ENCODE data around the gene MIGA2.

The MIGA2 gene

DNA sequence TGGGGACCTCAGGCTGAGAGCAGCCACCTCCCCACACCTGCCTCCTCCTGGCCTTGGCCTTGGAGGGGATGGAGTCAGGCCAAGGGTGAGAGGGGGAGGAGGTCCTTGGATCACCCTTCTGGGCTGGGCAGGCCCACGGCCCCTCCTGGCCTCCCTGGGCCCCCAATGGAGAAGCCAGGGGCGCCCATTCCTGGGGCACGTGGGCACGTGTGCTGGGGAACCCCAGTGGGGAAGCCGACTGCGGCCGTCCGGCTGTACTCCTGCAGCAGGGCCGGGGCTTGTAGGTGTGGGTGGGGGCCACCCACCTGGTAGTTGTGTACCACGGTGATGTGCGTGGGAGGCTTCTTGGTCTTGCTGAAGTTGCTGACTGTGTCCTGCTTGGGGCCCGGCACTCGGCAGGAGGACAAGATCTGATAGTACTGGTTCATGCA lies 65.7 kb downstream of the MIGA2 start:
- TF ChIP-seq TAF1 (IDR thresholded peaks at IDR 0.05; ENCODE audit: borderline replicate concordance, insufficient read depth, low read length): no peak
- TF ChIP-seq, protein P1, sequence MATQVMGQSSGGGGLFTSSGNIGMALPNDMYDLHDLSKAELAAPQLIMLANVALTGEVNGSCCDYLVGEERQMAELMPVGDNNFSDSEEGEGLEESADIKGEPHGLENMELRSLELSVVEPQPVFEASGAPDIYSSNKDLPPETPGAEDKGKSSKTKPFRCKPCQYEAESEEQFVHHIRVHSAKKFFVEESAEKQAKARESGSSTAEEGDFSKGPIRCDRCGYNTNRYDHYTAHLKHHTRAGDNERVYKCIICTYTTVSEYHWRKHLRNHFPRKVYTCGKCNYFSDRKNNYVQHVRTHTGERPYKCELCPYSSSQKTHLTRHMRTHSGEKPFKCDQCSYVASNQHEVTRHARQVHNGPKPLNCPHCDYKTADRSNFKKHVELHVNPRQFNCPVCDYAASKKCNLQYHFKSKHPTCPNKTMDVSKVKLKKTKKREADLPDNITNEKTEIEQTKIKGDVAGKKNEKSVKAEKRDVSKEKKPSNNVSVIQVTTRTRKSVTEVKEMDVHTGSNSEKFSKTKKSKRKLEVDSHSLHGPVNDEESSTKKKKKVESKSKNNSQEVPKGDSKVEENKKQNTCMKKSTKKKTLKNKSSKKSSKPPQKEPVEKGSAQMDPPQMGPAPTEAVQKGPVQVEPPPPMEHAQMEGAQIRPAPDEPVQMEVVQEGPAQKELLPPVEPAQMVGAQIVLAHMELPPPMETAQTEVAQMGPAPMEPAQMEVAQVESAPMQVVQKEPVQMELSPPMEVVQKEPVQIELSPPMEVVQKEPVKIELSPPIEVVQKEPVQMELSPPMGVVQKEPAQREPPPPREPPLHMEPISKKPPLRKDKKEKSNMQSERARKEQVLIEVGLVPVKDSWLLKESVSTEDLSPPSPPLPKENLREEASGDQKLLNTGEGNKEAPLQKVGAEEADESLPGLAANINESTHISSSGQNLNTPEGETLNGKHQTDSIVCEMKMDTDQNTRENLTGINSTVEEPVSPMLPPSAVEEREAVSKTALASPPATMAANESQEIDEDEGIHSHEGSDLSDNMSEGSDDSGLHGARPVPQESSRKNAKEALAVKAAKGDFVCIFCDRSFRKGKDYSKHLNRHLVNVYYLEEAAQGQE (IDR thresholded peaks at IDR 0.05; ENCODE audit: insufficient read depth in 1 of 2, low read depth in 2 of 2, low read length in 2 of 2): no peak
- no peak for TF ChIP-seq SIN3A (IDR thresholded peaks at IDR 0.05; ENCODE audit: borderline replicate concordance, insufficient read depth, low read length)
- no peak for TF ChIP-seq FOXP2 (optimal IDR thresholded peaks at IDR 0.05; ENCODE audit: borderline replicate concordance, extremely low read depth, extremely low read length, insufficient read depth)

DNA sequence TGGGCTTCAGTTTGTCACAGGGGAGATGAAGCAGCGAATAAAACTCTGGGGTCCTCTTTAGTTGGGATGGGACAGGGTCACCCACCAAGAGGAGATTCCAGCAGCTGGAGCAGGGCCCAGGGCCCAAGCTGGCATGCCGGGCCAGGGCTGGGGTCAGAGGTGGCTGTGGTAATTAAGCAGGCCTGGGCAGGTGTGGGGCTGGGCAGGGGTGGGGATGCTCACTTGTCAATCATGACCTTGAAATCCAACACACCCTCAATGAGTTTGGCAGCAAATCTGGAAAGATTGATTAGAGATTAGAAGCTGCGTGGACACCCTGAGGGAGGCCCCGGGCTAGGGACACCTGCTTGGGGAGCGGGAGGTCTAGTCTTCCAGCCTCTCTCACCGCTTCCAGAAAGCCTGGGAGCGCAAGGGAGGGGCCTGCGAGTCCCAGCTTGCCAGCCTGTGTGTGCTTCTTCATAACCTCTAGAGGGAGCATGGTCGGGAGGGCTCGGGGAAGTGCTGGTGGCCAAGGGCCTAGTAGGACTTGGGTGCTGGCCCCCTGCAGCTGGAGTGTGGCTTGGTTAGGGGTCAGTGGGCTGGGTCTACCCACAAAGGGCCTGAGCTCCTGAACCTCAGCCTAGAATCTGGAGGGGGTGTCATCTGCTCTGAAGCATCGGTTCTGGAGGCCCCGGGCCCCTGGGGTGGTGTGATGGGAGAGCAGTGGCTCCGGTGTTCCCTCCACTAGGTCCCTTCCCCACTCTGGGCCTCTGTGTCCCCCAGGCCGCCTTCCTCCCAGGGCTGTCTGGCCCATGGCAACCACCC lies 66.6 kb downstream of the MIGA2 start:
- TF ChIP-seq POLR2AphosphoS5 (IDR thresholded peaks at IDR 0.05; ENCODE audit: low read depth, low read length) (no peak), FOXP2 (optimal IDR thresholded peaks at IDR 0.05; ENCODE audit: borderline replicate concordance, extremely low read depth, extremely low read length, insufficient read depth) (no peak), SIN3A (IDR thresholded peaks at IDR 0.05; ENCODE audit: borderline replicate concordance, insufficient read depth, low read length) (no peak), TAF1 (IDR thresholded peaks at IDR 0.05; ENCODE audit: borderline replicate concordance, insufficient read depth, low read length) (no peak)
- TF ChIP-seq, protein P1 (IDR thresholded peaks at IDR 0.05; ENCODE audit: insufficient read depth in 1 of 2, low read depth in 2 of 2, low read length in 2 of 2): no peak

DNA sequence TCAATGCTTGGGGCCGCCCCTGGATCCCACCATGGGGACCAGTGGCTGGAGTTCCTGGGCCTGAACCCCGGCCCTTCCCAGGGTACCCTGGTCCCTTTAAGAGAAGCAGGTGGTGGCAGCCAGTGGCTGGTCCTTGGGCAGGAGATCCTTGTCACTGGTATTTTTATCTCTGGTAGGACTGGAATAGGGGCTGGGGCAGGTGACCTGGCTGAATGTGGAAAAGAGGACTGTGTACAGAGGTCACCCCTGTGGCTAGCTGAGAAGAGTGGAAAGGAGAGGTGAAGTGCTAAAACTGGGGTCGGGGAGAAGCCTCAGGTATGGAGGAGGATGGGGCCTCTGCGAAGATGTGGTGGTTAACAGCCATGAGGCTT lies 67.2 kb downstream of the MIGA2 start:
- TF ChIP-seq TAF1 (IDR thresholded peaks at IDR 0.05; ENCODE audit: borderline replicate concordance, insufficient read depth, low read length) (no peak), FOXP2 (optimal IDR thresholded peaks at IDR 0.05; ENCODE audit: borderline replicate concordance, extremely low read depth, extremely low read length, insufficient read depth) (no peak), POLR2AphosphoS5 (IDR thresholded peaks at IDR 0.05; ENCODE audit: low read depth, low read length) (no peak)
- TF ChIP-seq, protein P1 (IDR thresholded peaks at IDR 0.05; ENCODE audit: insufficient read depth in 1 of 2, low read depth in 2 of 2, low read length in 2 of 2): no peak

DNA sequence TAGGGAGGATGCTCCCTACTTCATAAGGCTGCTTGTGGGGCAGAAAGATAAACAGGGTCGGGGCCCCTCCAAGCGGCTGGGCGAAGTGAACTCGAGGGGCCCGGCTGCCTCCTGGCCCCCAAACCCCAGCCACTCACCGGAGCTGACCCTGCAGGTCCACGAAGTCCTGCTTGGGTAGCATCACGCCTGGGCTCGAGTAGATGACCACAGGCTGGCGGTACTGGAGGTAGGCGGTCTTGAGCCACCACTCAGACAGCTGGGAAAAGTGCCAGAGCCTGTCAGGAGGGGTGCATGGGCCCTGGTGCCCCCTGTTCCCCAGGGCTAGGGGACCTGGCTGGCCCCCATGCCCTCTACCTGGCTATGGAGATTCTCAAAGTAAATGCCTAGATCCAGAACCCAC lies 67.6 kb downstream of the MIGA2 start:
- TF ChIP-seq POLR2AphosphoS5 (IDR thresholded peaks at IDR 0.05; ENCODE audit: low read depth, low read length) (no peak), SIN3A (IDR thresholded peaks at IDR 0.05; ENCODE audit: borderline replicate concordance, insufficient read depth, low read length) (no peak), TAF1 (IDR thresholded peaks at IDR 0.05; ENCODE audit: borderline replicate concordance, insufficient read depth, low read length) (no peak), FOXP2 (optimal IDR thresholded peaks at IDR 0.05; ENCODE audit: borderline replicate concordance, extremely low read depth, extremely low read length, insufficient read depth) (no peak)
- TF ChIP-seq, protein P1 (IDR thresholded peaks at IDR 0.05; ENCODE audit: insufficient read depth in 1 of 2, low read depth in 2 of 2, low read length in 2 of 2): no peak

Data from PFSK-1 (cell line).